ENCODE results near the gene FAM8A1.

FAM8A1 gene

DNA sequence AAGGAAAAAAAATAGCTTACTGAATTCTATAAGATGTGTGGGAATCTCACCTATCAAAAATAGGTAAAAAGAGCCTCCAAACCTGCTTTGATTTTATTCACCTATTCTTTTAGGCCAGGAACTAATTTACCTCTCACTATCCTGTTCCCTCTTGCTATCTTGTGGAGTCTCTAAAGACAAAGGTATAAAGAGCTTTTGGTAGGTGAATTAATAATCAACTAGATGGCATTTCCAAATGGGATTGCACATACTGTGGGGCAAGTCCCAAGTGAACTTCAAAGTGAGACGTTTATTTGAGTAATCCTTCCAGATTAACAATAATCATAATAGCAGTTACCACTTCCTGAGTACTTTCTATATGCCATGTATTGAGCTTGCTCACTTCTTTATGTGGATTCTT lies 2.8 kb downstream of the FAM8A1 start:
- no peak for DNase-seq

- DNase-seq = no peak
These were observed 6.5 kb downstream of the FAM8A1 start for GRCh38 chr6:17606606-17607005.

- no peak for DNase-seq
These were observed 10.7 kb downstream of the FAM8A1 start for GRCh38 chr6:17610835-17611234.

GRCh38 chr6:17612048-17612447 lies 11.9 kb downstream of the FAM8A1 start:
- DNase-seq = no peak

DNA sequence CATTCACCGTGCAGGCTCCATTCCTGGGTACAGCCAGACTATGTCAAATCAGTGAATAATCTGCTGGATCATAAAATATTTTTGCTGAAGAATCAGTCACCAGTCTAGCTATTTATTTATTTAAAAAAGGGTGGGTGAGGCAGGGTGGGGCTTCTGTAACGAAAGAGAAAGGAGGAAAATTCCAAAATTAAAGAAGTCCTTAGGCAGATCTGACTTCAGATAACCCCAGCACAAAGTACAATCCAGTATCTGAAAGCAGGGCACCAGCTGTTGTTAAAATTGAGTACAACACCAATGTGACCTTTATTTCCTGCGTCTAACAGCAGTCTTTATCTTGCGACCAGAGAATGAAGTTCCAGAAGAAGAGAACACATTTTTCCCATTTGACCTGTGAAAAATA lies 15.7 kb downstream of the FAM8A1 start:
- no peak for DNase-seq

- no peak for DNase-seq
These were observed 20.9 kb downstream of the FAM8A1 start for GRCh38 chr6:17621003-17621402.

DNA sequence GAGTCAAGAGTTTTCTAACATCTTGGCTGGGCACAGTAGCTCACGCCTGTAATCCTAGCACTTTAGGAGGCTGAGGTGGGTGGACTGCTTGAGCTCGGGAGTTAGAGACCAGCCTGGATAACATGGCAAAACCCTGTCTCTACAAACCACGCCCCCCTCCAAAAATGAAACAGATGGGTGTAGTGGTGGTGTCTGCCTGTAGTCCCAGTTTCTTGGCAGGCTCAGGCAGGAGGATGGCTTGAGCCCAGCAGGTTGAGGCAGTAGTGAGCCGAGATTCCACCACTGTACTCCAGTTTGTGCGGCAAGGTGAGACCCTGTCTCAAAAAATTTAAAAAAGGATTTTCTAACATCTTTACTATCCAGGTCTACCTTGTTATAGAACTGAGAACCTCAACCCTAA lies 22.0 kb downstream of the FAM8A1 start:
- no peak for DNase-seq

- DNase-seq = no peak
These were observed 24.3 kb downstream of the FAM8A1 start for GRCh38 chr6:17624396-17624795.

GRCh38 chr6:17628873-17629272 lies 28.8 kb downstream of the FAM8A1 start:
- no peak for DNase-seq

DNA sequence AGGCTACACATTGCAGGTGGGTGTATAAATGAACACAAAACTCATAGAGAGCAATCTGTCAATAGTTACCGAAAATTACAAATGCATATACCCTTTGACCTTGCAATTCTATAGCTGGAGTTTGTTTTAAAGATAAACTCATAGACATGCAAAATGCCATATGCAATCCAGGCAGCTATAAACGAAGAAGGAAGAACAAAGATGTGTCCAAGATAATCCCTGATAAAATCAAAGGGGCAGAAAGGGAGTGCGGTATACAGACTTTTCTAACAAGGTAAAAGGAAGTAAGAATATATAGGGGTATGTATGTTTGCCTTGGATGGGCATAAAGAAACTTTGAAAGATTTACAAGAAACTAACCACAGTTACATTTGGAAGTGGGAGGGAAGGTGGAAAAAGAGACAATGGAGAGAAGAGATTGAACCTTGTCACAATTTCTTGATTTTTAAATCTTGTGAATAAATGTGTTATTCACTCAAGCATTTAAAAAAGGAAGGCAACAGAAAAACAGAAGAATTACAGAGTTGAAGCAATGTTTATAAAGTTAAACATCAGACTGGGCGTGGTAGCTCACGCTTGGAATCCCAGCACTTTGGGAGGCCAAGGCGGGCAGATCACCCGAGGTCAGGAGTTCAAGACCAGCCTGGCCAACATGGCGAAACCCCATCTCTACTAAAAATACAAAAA lies 29.9 kb downstream of the FAM8A1 start:
- DNase-seq = no peak

DNA sequence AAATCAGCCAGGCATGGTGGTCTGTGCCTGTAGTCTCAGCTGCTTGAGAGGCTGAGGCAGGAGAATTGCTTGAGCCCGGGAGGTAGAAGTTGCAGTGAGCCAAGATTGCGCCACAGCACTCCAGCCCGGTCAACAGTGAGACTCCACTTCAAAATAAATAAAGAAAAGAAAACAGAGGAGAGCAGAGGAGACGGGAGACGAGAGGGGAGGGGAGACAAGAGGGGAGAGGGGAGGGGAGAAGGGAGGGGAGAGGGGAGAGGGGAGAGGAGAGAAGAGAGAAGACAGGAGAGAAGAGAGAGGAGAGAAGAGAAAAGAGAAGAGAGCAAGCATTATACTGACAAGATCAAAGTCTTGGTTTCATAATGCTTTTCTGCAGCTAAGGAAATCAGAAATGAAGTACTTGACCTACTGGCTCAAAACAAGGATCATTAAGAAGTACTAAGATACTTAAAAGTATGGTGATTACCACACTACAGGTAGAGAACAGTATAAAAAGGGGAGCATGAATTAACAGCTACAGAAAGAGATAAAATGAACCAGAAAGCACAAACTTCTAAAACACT lies 30.5 kb downstream of the FAM8A1 start:
- no peak for DNase-seq

DNA sequence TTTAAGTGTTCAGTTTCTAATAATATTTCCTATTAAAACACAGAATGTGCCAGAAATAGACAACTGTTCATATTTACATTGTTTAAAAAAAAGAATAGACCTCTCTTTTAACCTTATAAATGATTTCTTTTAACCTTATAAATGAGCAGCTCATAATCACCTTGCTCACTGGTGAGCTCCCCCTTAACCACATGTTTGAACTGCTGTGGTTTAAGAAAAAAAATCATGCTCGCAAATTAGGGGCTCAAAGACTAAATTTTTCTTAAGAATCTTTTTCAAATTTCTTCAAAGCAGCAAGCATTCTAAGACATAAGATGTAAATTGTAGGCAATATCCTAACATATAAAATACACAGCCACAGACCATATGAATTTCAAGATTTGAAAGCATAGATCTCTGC lies 32.8 kb downstream of the FAM8A1 start:
- no peak for DNase-seq

DNA sequence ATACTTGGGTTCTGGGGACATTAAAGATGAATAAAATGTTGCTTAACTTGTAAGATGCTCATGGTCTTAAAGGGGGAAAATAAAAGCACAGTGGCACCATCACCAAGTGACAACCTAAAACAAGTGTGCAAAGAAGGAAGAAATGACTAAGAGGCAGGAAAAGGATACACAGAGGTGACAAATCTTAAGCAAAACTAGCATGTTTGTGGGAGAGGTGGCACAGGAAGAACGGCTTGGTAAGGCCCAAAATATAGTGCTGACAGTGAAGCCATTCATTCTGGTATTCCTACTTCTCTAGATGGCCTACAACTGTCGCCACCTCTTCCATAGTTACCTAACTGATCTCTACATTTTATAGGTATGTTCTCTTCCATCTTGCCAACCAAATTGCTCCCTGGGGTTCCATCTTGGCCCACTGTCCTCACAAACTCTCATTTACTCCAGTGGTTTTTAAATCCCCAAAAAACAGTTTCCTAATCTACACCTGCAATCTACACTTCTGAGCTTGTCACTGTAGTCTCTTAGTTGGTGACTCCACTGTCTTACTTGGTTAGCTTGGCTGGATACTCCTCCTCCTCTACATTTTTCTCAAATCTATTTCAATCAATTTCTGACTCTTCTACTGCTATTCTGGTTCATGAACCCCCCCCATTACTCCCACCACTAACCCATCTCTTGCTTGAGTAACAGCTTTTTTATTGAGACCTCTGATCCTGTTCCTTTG lies 33.5 kb downstream of the FAM8A1 start:
- no peak for DNase-seq

GRCh38 chr6:17635568-17635967 lies 35.5 kb downstream of the FAM8A1 start:
- no peak for DNase-seq

DNA sequence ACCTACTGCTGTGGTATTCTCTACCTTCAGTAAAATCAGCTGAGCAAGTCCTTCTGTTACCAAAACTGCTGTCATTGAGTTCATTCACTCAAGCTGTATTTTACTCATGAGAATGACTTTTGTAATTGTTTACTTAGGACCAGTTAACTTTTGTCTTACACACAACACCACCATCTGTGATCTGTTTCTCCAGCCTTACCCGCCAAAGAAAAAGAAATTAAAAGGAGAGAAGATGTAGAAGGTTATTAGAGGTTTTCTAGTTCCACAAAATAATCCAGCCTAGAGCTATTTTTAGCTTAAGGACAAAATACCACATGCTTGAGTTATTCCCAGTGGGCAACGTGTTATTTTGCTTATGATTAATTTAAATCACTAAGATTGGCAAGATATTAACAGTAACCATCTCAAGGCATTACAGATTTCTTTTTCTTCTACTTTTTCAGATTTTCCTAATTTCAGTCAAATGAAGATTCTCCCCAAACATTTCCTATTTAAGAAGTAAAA lies 38.2 kb downstream of the FAM8A1 start:
- no peak for DNase-seq

- no peak for DNase-seq
These were observed 40.4 kb downstream of the FAM8A1 start for GRCh38 chr6:17640477-17640917.

DNA sequence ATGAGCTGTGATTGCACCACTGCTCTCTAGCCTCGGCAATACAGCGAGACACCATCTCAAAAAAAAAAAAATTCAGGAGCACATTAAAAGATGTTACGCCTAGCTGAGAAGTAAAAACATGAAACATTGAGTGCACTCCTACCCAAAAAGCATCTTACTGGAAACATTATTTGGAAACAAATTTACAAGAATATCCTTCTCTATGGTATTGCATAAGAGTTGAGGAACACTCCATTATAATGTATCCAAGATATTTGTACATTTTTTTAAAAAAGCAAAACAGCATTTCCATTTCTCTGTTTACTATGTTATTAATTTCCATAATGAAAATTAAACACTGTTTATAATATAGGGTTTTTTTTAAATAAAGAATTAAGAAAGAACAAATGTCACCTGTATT lies 48.6 kb downstream of the FAM8A1 start:
- DNase-seq = no peak

DNA sequence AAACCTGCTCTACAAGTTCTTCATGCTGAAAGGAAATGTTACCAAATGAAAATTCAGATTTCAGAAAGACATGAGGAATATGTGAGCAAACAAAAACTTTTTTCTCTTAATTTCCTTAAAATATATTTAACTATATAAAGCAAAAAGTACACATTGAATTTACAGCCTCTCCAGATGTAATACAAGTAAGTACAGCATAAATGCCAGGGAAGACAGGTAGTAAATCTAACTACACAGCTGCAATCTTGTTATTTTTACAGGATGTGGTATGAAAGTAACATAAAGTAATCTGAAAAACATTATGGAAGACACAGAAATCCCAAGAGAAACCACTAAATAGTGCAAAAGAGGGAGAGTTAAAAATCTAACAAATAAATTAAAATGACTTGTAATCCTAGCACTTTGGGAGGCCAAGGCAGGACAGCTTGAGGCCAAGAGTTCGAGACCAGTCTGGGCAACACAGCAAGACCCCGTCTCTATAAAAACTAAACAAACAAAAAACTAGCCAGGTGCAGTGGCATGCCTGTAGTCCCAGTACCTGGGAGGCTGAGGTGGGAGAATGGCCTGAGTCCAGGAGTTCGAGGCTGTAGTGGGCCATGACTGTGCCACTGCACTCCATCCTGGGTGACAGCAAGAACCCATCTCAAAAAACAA lies 50.7 kb downstream of the FAM8A1 start:
- DNase-seq = no peak

DNA sequence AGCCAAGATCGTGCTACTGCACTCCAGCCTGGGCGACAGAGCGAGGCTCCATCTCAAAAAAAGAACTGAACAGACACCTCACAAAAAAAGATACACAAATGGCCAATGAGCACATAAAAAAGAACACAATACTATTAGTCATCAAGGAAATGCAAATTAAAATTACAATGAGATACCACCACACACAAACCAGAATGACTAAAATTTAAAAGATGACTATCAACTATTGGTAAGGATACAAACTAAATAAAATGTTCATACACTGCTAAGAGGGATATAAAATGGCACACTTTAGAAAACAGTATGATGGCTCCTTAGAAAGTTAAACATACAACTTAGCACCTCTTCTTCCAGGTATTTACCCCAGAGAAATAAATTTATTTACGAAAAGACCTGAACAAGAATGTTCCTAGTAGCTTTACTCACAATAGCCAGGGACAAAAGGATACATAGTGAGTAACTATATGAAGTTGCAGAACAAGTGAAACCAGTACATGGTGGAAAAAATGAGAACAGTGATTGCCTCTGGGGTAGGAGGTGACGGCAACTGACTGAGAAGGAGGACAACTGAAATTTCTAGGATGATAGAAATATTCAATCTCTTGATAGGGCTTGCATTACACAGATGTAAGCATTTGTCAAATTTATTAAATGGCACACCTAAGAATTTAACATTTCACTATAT lies 53.2 kb downstream of the FAM8A1 start:
- no peak for DNase-seq

- no peak for DNase-seq
These were observed 56.0 kb downstream of the FAM8A1 start for GRCh38 chr6:17656092-17656491.

- DNase-seq = no peak
These were observed 56.5 kb downstream of the FAM8A1 start for GRCh38 chr6:17656644-17657043.
